GM18508 (cell line): Measurements from ENCODE around the gene AREG.
"Not testable (repeated sequence)": the region's sequence is repeated elsewhere in the genome, so short reads cannot be mapped to it uniquely, and the experiment has no call there.

Experiments
- ATAC-seq: cut with Tn5 transposase; IDR thresholded peaks from one replicate; pipeline ENCODE4 v1.9.1; 2021; ENCODE audit warnings: moderate number of reproducible peaks; ENCODE audit not compliant: insufficient read depth, unreplicated experiment

AREG gene, protein sequence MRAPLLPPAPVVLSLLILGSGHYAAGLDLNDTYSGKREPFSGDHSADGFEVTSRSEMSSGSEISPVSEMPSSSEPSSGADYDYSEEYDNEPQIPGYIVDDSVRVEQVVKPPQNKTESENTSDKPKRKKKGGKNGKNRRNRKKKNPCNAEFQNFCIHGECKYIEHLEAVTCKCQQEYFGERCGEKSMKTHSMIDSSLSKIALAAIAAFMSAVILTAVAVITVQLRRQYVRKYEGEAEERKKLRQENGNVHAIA

GRCh38 chr4:74444891-74445642 lies at the start of gene AREG:
TSS of gene AREG (plus strand) at chr4:74445136. CDS start at chr4:74445346, 210 bp downstream.
- ATAC-seq: peak; percentile 77

- no peak for ATAC-seq
Observed at GRCh38 chr4:74395633-74396032, 49.3 kb upstream of the AREG start.

- ATAC-seq: no peak
Observed at GRCh38 chr4:74397748-74398426, 47.0 kb upstream of the AREG start.

- not testable (repeated sequence) for ATAC-seq
Observed at GRCh38 chr4:74398894-74399589, 45.9 kb upstream of the AREG start.

DNA sequence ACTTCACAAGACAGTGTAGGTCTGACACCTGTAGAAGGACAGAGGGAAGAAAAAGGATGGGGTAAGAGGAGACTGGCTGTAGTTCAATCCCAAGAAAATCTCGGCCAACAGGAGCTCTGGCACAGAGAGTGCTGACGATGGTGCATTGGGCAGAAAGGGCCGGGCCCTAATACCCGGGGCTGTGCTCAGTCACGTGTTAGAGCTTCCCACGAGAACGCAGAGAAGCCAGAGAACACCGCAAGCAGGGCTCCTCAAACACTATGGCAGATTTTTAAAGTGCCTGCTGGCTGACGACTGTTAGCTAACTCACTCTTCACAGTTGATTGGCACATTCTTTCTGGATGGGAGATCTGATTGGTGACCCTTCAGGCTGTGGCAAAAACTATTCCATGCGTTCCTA lies 44.5 kb upstream of the AREG start:
- no peak for ATAC-seq

DNA sequence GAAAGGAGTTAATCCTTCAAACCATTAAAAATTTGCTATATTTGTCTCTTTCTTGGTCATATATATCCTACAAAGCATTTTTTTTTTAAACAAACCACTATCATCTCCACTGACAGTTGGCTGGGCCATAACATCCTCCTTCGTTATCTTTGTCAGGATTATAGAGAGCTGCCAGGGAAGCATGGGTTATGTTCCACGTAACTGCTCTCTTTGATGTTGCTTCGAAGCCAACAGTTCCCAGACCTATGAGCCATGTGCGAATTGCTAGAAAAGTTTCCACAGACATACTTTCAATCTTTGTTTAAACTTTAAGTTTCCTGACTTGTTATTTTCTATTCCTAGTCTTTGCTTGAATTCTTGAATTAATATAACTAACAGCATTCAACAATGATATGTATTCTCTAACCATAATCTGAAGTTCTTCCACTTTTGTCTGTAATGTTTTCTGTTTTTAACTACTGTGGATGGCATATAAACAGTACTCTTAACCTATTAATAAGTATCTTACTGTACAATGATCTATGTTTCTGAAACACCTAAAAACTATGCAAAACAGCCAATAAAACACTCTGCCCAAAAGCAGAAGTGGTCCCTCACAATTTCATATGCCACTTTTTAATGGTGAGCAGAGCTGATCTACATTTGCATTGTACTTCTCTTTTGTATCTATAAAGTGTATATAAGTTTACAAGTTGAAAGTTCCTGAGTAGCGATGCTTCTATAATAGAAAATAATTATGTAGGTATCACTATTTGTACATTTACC lies 42.1 kb upstream of the AREG start:
- ATAC-seq: peak; percentile 99

- no peak for ATAC-seq
Observed at GRCh38 chr4:74407891-74408290, 37.0 kb upstream of the AREG start.

DNA sequence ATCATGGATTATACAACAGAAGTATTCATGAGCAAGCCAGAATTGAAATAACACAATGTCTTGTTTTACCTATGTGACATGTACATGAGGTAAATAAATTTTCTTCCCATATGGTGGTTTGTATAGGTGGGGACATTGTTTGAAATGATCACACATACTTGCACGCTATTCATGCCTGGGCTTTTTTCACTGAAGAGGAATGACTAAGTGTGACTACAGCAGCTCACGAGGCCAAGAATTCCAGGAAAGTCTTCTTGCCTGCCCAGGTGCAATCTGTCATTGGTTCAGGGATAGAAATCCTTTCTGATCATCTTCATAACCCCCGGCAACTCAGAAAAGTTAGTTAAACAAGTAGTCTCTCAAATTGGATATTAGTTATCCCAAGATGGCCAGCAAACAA lies 36.3 kb upstream of the AREG start:
- no peak for ATAC-seq

- no peak for ATAC-seq
Observed at GRCh38 chr4:74410272-74410671, 34.7 kb upstream of the AREG start.

DNA sequence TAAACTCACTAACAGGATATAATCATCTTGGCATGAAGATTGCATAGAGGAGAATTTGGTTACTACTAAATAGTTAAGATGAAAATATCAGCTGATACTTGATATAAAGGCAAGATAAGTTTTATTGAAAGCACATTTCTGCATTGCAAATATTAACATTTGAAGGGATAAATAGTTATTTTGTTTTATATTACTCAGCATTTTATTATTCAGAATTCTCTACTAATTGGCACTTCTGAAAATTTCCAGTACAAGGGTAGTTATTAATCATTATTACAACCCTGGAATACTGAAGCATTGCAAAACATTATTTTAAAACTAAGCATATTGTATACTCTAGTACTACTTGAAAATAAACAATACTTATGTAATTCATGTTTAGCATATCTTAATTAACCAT lies 32.7 kb upstream of the AREG start:
- no peak for ATAC-seq

DNA sequence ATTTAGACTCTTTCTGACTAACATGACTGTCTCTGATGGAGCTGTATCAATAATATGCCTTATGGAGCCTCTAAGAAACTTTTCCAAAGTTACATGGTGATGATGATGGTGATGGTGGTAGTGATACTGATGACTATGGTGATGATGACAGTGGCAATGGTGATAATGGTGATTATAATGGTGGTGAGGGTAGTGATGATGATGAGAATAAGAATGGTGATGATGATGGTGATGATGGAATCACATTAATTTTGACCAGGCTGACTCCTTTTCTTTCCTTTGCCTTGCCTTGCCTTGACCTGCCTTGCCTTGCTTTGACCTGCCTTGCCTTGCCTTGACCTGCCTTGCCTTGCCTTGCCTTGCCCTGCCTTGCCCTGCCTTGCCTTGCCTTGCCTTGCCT lies 31.7 kb upstream of the AREG start:
- ATAC-seq: no peak

DNA sequence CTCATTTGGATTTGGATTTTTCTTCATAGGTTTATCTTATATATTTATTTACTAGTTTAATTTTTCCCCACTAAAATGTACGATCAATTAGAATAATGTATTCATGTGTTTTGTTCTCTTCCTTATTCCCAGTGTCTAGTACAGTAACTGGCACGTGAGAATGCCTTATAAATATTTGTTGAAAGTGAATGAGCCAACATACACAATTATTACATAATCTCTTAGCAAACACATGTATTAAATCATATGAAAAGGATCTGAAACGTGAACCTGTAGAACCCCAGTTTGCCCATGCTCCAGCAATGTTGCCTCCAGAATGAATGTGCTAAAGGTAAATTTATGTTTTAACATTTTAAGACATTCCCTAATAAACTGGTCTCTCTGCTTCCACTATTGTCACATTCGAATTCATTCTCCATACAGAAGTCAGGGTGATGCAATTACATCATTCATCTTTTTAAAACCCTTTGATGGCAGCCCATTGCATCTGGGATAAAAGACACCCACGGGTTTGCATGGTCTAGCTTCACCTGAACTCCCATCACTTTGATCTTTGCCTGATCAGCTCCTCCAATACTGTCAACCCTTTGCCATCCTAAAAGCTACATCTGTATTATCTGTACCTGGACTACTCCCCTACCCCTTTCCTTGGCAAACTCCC lies 30.7 kb upstream of the AREG start:
- no peak for ATAC-seq

DNA sequence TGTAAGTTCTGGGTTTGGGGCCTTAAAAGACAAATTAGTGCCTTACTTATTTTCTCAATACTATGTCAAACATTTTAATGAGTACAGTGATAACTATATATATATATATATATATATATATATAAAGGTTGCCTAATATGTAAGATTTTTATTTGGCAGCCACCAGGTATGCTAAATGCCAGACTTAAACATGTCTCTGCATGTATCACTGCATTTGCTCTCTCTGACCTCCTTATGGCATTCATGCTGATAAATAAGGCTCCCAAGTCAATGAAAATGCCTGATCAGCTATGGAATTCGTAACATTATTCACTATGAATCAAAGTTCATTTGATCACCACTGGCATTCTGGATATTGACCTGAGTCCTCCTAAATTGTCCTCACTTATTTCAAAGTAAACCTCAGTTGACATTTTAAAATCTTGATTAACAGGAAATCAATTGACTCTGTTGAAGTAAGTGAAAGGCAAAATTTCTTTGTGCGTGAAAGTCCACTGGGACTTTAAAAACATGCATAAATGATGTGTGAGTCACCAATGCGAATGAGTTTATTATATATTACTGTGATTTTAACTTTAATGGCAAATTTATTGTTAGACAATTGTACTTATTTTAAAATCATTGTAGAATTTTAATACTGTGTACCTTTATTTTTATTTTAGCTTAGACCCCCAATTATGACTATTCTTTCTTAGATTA lies 29.2 kb upstream of the AREG start:
- no peak for ATAC-seq

- ATAC-seq: no peak
Observed at GRCh38 chr4:74418063-74418670, 26.8 kb upstream of the AREG start.

DNA sequence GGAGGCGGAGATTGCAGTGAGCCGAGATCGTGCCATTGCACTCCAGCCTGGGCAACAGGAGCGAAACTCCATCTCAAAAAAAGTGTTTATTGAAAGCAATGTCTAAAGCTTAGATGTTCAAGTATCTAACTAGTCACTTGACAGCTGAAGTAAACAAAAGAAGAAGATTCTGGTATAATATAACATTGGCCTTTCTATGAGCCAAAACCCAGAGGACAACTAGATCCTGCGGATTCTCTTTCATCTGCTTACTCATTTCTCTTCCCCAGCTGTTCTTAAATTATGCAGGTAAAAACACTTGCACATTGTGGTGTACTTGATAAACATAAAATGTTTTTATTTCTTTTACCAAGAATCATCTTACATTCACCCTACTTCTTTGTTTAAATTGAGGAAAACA lies 24.1 kb upstream of the AREG start:
- ATAC-seq: no peak

DNA sequence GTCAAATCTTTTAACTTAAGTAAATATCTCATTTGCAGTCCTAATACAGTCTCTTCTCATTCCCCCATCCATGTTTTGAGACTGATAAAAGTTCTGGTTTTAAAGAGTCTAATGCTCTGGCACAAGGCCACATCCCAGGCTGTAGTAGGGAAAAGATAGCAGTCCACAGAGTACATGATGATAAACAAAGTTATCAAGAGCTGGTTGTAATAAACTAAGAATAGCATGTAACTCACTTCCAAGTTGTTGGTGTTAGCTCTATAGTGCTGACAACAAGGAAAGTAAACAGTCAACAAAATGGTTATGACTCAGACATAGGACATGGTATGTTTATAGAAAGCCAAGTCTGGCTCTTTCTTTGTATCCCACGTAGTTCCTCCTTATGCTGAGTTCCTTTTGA lies 21.8 kb upstream of the AREG start:
- ATAC-seq: no peak

DNA sequence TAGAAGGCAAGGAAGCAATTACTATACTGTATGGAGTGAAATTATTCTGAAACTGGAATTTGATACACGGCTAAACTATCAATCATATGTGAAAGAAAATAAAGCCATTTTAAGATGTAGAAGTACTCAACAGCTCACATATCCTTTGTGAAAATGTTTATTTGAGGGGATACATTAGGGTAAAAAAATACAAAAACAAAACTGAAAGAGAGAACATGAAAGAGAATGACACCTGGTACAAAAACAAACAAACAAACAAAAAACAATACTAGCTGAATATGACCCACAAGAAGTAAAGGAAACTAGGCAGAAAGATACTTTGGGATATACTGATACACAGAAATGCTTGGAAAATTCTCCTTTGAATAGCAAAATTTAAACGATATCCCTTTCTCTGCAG lies 20.8 kb upstream of the AREG start:
- ATAC-seq: no peak

GRCh38 chr4:74426101-74426500 lies 18.8 kb upstream of the AREG start:
- ATAC-seq: no peak

- no peak for ATAC-seq
Observed at GRCh38 chr4:74428276-74428675, 16.7 kb upstream of the AREG start.
